GM18858 (cell line): Measurements from ENCODE around the gene CNN3.

Experiments used
- ATAC-seq: cut with Tn5 transposase; IDR thresholded peaks from one replicate; pipeline ENCODE4 v1.9.1; 2021; ENCODE audit not compliant: unreplicated experiment

CNN3 gene

DNA sequence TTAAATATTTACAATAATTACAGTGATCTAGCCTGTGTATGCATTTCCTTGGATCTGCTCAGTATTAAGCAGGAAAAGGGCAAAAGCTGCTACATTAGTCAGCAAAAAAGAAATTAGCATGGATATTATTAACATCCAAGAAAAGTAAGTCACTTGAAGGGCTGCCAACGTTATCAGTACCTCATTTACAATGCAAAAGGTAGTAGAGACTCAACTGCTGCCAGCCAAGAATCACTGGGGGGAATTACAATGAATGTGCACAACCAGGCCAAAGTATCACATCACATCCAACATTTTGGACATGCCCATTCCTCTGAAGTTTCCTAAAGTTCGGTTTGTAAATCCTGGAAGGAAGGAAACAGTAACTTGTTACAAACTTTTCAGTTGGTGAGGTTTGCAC, 1.9 kb downstream of the CNN3 start:
- ATAC-seq = no peak

DNA sequence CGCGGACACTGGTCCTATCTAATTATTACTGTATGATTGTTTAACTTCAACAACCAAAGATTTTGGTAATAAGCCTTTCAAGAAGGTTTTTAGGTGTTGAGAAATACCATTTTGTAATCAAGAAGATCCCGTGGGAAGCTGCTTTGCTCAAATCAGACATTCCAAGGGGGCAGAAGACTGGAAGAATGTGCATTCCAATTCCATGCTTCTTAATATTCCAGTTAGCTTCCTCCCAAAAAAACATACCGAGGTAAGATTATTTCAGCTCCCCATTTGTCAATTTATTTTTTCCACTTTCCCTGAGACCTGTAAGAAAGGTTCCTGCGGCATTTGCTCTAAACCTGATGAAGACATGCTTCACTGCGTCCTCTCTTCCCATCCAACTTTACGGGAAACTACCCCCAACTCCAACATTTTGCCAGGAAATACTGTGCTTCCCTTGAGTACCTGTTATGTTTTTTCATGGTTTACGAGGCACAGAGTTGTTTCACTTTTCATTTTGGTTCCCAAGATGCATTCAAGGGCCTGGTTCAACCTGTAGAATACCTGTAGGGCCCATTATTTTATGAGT, 4.1 kb downstream of the CNN3 start:
- no peak for ATAC-seq

DNA sequence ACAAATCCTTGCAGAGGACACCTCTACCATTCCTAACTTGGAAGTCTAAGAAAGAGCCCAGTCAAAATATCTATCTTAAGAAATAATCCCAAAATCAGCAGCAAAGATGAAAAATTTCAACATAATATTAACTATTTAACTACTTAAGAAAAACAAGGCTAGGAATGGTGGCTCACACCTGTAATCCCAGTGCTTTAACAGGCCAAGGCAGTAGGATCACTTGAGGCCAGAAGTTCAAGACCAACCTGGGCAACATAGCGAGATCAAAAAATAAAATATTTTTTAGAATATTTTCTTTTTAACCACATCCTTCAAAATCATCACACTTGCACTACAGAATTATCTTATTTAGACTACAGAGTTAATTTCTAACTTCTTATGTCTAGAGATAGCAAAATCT, 4.9 kb downstream of the CNN3 start:
- ATAC-seq = no peak

DNA sequence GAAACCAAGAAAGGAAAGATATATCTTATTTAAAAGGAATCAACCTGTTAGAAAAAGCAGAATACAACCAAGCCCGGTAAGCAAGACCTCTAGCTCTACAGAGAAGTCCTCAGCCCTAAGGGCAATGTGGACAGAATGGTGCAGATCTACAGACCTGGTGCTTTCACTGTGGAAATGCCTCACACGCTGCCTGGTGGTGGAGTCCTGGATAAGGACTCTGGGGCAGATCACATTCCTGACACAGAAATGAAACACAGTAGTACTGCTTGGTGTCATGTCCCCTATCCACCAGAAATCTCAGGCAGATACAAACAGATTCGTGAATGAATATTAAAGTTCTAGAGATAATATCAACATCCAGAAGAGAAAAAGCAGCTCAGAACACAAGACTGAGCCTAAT, 6.8 kb downstream of the CNN3 start:
- no peak for ATAC-seq

DNA sequence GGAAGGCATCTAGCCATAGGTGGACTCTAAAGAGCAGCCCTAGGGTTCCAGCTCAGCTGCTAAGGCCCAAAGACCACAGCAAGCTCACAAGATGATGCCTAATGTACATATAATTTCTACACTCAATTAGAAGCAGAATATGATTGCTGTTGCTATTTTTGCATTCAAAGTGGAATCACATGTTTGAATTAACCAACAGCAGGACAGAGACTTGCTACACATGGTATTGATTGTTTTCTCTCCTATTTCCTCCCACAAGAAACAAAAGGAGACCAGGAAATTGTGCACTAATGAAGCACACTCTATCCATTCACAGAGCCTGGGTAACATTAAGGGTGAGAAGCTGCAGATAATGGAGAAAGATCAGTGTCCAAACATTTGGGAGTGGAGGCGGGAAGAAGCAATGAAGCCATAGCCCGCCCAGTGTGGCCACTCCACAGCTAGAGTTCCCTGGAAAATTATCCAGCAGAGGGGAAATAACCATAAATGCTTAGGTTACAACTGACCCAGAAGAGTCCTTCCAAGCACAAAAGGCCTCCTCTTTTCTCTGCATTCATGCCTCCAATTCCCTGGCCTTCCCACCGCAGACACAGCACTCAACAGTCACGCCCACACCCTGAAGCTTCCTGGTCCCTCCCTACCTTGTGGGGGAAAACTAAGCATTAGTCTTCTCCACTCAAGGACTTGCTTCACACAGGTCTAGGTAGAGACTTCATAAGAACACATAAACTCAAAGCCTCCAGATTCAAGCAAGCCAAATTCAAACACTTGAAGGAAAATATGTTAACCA, 7.5 kb downstream of the CNN3 start:
- no peak for ATAC-seq

DNA sequence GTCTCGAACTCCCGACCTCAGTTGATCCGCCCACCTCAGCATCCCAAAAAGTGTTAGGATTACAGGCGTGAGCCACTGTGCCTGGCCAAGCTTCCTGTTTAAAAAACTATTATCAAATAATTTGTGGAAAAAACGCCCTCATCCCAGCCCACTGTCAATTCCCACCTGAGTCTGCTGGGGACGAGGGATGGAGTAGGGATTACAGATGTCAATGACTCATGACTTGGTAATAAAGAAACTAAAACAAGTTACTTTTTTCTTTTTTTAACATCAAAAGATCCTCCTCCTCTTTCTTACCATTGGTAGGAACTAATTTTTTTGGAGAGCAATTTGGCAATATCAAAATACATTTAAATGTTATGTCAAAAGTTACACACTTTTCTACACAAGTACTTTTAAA, 9.7 kb downstream of the CNN3 start:
- ATAC-seq = no peak

DNA sequence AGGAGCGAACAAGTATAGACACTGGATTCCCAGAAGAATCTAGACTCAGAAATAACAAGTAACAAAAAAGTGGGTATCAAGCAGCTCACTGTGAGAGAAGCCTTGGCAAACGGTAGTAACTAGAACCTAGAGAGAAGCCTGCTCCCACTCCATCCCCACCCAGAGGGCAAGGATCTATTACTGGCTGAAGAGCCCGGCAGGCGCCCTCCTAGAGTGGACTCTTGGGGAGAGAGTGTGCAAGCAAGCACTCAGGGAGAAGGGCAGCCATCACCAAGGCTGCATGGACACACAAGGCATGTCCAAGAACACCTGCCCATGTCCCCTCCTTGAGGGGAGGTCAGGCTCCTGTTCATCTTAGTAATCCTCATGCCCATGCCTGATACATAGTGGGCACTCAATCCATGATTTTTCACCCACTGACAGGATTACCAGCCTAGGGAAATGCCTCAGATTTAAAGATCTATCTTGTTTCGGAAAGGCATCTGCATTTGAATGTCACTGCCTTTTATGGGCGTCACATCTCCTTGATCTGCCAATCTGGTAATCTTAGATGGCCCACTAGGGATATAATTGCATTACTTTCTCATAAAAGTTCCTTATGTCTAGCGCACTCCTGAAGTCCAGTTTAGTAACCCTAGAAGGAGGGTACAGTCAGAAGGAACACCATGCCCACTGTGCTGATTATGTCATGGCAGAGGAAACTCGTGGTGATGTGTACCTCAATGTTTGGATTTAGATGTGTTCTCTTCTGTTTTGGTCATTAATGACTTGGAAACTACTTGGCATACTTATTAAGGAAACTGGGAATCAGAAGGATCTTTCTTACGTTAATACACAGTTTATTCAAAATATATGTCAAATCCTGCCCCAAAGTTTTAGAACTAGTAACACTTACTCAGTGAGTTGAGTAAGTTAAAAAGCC, 14.4 kb downstream of the CNN3 start:
- ATAC-seq = no peak

DNA sequence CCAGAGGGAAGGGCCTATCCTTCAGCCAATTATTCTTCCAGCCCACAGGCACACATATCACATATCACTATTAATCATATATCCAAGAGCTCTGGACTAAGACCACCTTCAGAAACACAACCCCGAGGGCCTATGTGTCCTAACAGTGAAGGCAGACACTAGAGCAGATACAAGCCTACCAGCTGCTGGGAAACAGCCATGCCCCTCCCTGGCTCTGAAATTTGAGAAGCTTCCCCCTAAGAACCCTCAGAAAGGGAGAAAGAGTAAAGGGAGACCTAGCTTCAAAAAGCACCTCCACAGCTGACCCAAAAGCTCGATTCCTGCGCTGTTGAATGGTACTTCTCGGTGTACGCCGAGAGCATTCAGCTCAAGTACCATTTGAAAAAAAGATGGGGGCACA, 17.4 kb downstream of the CNN3 start:
- no peak for ATAC-seq

DNA sequence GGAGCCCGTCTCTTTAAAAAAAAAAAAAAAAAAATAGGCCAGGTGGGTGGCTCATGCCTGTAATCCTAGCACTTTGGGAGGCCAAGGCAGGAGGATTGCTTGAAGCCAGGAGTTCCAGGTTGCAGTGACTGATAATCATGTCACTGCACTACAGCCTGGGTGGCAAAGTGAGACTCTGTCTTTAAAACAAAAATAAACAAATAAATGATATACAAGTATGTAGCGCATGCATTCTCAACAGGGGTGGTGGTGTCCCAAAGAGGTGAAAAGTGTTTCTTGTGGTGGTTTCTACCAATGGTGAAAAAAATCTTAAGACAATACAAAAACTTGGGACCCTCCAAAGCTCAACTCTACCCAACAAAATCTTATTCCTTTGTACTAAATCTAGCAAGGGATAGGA, 17.9 kb downstream of the CNN3 start:
- ATAC-seq = no peak

DNA sequence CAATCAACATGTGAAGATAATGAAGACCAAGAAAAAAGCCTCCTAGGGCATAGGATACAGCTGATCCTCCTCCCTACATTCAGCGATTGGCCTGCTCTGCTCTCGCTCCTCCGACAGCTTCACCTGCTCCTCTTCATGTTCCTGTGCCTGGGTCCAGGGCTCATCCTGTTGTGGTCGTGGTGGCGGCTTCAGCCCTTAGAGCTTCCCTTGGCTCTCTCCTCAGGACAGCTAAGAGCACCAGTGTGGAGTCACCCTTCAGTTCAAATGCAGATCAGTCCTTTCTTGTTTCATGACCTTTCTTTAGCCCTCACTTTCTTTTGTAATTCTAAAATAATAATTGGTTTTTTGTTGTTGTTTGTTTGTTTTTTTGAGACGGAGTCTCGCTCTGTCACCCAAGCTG, 18.7 kb downstream of the CNN3 start:
- ATAC-seq = no peak

DNA sequence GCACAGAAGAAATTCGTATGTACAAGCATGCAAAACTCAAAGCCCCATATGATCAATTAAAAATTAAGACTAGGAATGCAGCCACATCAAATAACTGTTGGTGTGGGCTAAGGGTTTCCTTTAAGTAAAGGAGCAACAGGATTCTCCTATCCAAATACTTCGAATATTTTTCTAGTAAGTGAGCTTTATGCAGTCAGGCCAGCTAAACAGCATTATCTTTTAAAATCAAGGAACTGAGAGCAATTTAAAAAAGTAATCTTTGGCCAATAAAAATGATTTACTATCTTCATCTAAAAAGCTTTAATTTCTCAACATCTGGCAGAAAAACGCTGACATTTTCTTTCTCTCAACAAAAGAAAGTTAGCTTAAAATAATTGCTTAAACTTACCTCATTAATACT, 19.8 kb downstream of the CNN3 start:
- ATAC-seq = no peak

DNA sequence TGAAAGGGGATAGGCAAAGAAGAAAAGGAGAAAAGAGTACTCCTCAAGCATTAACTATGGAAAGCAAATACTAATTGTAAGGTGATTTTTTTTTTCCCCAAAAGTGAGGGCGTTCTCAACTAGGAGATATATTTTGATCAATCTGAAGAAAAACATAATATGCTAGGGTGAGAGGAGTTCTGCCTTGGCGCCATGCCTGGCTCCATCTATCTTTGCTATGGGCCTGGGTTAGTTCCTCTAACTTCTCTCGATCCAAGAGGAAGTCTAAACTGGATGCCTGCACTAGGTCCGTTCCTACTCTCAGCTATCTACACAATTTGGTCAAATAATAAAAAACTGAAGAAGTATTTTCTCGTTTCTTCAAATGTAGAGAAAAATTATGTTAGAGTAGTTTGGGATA, 20.5 kb downstream of the CNN3 start:
- no peak for ATAC-seq

DNA sequence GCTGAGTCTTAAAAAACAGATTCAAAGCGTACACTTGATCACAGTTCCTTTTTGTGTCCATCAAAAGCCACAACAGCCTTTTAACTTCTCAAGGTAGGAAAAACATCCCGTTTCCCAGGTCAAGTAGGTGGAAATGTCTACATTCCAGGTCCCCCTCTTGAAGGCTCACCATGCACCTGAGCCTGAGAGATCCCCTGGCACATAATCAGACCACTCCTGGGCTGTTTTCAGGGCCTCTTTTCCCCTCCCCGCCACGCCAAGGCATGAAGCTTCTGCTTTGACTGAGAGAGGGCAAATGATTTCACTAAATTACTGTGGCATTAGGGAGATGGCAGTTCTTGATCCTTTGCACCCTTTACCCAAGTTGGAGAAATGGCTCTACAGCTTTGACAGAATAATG, 21.7 kb downstream of the CNN3 start:
- no peak for ATAC-seq

DNA sequence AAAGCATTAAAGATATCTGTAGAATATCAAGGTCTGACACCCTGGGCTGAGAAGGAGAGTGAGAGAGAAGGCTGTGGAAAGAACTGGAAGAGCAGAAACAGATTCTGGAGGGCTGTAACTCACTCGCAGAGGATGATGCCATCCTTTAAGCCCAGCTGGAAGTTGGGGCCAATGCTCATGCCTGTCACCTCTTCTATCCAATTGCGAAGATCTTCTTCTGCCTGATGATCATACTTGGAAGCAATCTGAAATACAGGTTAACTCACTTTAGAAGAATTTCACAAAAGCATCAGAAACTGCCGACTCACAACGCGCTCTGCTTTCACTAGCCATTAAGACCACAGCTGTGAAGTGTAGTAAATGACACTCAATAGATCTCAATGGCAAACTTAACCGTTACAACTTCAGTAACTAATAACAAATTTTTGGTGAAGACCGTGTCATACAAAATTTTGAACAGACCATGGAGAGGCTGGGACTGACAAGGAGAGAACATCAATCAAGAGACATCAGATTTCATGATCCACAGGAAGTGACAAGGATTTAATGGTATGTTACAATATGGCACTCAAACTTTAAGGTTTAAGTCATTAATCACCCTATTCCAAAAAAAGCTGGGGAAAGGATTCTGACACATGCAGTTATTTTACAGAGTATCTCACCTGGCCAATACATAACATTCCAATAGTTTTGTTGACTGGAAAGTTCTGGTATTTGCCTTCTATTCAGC, 23.5 kb downstream of the CNN3 start:
- no peak for ATAC-seq

DNA sequence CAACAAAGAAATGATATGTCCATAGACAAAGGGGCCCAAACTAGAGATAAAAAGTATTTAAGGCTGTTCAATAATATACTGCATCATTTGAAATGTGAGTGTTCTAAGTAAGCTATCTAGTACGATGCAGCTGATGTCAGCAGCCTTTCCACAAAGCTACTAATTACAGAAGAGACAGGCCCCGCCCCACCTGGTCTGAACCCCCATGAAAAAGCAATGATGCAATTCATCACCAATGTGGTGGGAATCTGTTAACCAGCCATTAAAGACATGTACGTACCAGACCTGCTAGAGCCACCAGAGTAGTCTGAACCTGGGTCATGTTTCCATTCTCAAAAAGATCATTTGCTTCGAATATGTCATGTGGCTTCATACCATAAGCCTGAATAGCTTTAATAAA, 25.1 kb downstream of the CNN3 start:
- no peak for ATAC-seq

DNA sequence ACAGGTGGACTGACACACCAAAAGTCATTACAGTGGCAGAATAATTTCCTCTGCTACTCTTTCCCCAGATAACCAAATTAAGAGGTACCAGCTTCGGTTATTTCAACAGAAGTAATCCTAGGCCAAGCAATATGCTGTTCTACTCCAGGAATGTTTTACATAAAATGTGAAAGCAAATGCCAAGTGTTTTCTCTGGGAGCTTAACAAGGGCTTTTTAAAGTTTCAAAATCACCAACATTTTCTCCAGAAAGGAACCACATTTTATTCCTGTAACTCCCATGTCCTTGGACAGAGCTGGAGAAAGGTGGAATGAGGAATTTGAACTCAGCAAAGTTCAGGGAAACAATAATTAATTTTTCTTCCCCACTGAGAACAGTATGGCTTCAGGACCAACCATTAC, 27.2 kb downstream of the CNN3 start:
- no peak for ATAC-seq

DNA sequence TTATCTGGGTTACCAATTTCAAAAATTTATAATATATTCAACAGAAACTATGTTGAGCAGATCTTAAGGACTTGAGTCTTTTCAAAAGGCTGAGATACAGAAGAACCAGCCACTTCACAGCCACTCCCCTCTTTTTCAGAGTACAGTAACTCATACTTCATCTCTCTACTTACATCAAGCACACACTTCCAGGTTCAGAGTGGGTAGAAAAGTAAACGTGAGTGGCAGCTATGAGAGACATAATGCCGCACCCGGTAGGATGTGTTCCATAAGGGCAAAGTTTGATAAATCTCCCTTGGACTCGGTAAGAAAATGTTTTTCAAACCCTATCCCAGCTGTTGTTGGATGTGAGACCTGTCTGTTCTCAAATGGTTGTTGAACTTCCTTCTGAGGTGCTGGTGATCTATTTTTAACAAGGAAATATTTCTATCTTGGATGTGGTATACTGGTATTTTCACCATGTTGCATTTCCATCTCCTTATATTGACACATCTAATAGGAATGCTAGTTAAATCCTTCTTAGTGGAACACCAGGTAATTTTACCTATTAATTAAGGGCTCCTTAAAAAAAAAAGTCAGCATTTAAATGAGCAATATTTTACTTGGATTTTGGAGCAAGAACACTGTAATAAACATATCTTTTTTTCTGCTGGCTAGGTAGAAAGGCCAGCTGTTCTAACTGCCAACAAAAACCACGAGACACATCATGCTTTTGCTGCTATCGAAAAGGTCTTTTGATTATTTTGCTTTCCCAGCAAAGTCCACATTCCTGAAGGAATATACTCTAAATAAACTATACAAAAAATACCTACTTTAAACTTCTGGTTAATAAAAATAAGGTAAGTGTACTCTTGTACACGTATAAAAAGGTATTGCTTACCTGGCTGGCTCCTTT, 28.2 kb downstream of the CNN3 start:
- ATAC-seq = no peak

DNA sequence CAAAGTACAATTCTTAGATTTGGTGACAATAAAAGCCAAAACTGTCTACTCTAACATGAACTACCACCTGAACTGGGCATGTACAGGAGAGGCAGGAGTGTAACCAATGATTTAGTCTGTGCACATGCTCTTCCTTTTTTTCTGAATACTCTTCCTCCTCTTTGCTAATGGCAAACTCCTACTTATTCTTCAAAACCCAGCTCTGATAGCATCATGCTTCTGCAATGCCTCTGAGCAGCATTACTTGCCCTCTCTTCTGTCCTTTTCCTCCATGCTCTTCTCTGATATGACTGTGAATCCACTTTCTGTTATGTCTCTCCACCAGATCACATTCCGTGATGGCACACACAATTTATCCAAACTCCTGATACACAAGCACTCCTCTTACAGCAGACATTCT, 31.4 kb downstream of the CNN3 start:
- ATAC-seq = no peak

DNA sequence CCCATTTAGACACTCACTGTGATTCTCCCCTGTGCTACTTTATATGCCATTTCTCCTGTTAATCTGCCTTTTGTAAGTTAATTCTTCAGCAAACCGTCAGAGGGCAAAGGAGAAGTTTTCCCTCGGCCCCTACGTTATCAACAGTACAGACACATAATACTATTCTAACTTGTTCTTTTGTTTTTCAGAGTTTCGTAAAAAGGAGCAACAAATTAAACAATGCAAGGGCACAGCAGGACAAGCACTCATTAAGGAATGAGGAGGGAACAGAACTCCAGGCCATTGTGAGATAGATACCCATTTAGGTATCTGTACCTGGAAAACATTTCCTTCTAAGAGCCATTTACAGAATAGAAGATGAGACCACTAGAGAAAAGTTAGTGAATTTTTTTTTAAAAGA, 32.3 kb downstream of the CNN3 start:
- ATAC-seq = no peak

DNA sequence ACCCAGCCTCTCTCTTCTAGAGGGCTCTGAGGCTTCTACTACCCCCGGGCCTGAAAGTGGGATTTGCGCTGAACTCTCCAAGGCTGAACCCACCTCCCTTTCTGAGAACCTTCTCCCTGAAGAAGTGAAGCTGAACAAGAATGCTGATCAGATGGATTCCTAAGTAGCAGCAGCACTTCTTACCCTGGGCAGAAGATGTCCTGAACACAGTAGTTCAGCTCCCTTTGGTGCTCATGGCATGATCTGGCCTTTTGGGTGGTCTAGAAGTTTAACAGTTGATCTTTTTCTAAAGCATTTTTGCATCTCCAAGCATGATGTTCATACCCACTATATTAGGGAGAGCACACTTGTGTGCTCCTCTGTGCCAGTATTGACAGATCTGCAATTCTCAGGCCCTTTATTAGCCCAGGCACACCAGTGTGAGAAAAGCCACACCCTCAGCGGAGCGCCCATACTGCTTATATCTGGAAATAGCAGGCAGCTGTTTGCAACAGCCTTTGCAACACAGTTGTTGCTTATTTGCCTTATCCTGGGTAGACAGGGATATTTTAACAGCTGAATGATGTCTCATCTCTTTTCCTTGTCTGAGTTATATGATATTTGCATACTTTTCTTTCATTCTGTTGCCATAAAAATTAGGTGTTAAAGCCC, 34.2 kb downstream of the CNN3 start:
- no peak for ATAC-seq
